GM12878 (cell line): ENCODE results near the gene SSU72. TPM values are rescaled to one million over a fixed set of nuclear protein-coding genes. Genes with fewer than 3 reads are reported as not detected.
"Not testable (repeated sequence)": the region's sequence is repeated elsewhere in the genome, so short reads cannot be mapped to it uniquely, and the experiment has no call there.

Source experiments
- ATAC-seq: fragments of 200-7000 bp; cut with Tn5 transposase; 3 replicates; pipeline ENCODE4 v1.9.1; 2020; ENCODE audit warnings: mild to moderate bottlenecking, moderate library complexity
- BruUV-seq: library from RNA; stranded (reverse); fragments of 400-500 nt; replicated peaks from 2 replicates; lab custom pipeline; 2021; lab: Mats Ljungman, UMichigan
- CTCF ChIA-PET: fragments of 300-600 bp; sonication (Branson Sonifier 250); formaldehyde crosslinking; extraction: SDS; loops from one replicate; lab custom pipeline; 2021; ENCODE audit warnings: inconsistent platforms; lab: Yijun Ruan, JAX
- POLR2A ChIA-PET: fragments of 350-600 bp; formaldehyde crosslinking; extraction: SDS; loops from one replicate; lab custom pipeline; 2021; ENCODE audit warnings: inconsistent platforms; lab: Charles Lee
- RAD21 ChIA-PET: fragments of 300-600 bp; sonication (Branson Sonifier 250); formaldehyde crosslinking; loops from one replicate; lab custom pipeline; 2023; ENCODE audit warnings: antibody characterized with exemption; ENCODE audit not compliant: unreplicated experiment; lab: Charles Lee
- SMC1A ChIA-PET: fragments of 300-600 bp; sonication (Branson Sonifier 250); formaldehyde crosslinking; loops from one replicate; lab custom pipeline; 2023; ENCODE audit not compliant: unreplicated experiment, uncharacterized antibody; lab: Charles Lee
- DNase-seq: peaks from one replicate; pipeline ENCODE4 v3.0.0-alpha.2; 2011; ENCODE audit warnings: low read depth, low spot score
- FAIRE-seq: peaks from 3 replicates; lab custom pipeline; 2011; peaks lifted over from hg19 to GRCh38; lab: Jason Lieb, UNC
- H2AFZ ChIP-seq: 2 replicates; pipeline ENCODE4 v1.6.0; 2011; ENCODE audit warnings: low read depth, low read length, control low read depth; ENCODE audit not compliant: control insufficient read depth
- H3K27ac ChIP-seq: 2 replicates; pipeline ENCODE4 v1.5.1; 2011; ENCODE audit warnings: control low read depth; ENCODE audit not compliant: control insufficient read depth, insufficient read depth
- H3K27me3 ChIP-seq, 2 experiments: replicated peaks in 1 of 2; 2 replicates each; pipeline versions ENCODE4 v1.6.0 to v1.6.1; 2011; ENCODE audit warnings: low read length in 1 of 2; ENCODE audit not compliant: control insufficient read depth in 2 of 2, insufficient read depth in 2 of 2
- H3K36me3 ChIP-seq, 2 experiments: 2 replicates each; pipeline ENCODE4 v1.5.1; 2011; ENCODE audit warnings: low read length in 1 of 2; ENCODE audit not compliant: control insufficient read depth in 2 of 2, insufficient read depth in 2 of 2
- H3K4me1 ChIP-seq: 2 replicates; pipeline ENCODE4 v1.6.1; 2011; ENCODE audit warnings: mild to moderate bottlenecking, low read length, moderate library complexity, mixed read lengths; ENCODE audit not compliant: control insufficient read depth, insufficient read depth
- H3K4me2 ChIP-seq: 2 replicates; pipeline ENCODE4 v1.6.0; 2011; ENCODE audit warnings: control low read depth; ENCODE audit not compliant: control insufficient read depth, insufficient read depth
- H3K4me3 ChIP-seq: fragments of 200-600 bp; sonication (generic); 2 replicates; pipeline ENCODE4 v1.5.1; 2016
- H3K79me2 ChIP-seq: 2 replicates; pipeline ENCODE4 v1.6.0; 2011; ENCODE audit warnings: low read length; ENCODE audit not compliant: control insufficient read depth, insufficient read depth
- H3K9ac ChIP-seq: 2 replicates; pipeline ENCODE4 v1.8.0; 2011; ENCODE audit warnings: low read length, control low read depth, mixed read lengths; ENCODE audit not compliant: control insufficient read depth, insufficient read depth
- H3K9me3 ChIP-seq: replicated peaks from 3 replicates; pipeline ENCODE4 v1.5.1; 2011; ENCODE audit warnings: mild to moderate bottlenecking, low read length; ENCODE audit not compliant: control insufficient read depth, insufficient read depth
- H4K20me1 ChIP-seq: 2 replicates; pipeline ENCODE4 v1.6.0; 2011; ENCODE audit not compliant: control insufficient read depth, insufficient read depth
- ATF3 ChIP-seq: IDR thresholded peaks from 2 replicates; pipeline ENCODE4 v1.6.1; 2011; ENCODE audit warnings: low read depth, mild to moderate bottlenecking, low read length, moderate library complexity, borderline replicate concordance; ENCODE audit errors: extremely low read depth
- BCL11A ChIP-seq: IDR thresholded peaks from 2 replicates; pipeline ENCODE4 v1.6.1; 2011; ENCODE audit warnings: low read depth, low read length
- IKZF1 ChIP-seq: fragments of 450-650 bp; conservative IDR thresholded peaks from 2 replicates; pipeline ENCODE4 v1.6.1; 2017; ENCODE audit warnings: antibody characterized with exemption, mild to moderate bottlenecking
- WGBS: methylation state at CpG from one replicate; pipeline ENCODE4 v1.1.6; 2016; ENCODE audit warnings: low lambda C conversion rate; ENCODE audit not compliant: insufficient replicate concordance, insufficient coverage; ENCODE audit errors: missing lambda C conversion rate; 5-methylcytosine and 5-hydroxymethylcytosine counted together
- in situ Hi-C: fragments of 300-500 bp; cut with MboI; formaldehyde crosslinking; loops from 9 replicates; pipeline ENCODE4 v1.14.3; 2018; ENCODE audit warnings: mixed read lengths
- intact Hi-C: fragments of 100-400 bp; cut with micrococcal nuclease; formaldehyde crosslinking; loops from one replicate; pipeline ENCODE4 v1.14.2; 2022; ENCODE audit not compliant: unreplicated experiment
- polyA plus RNA-seq, 11 experiments: library from polyadenylated mRNA; depleted of rRNA in 4 of 11; unstranded in 6 of 11; stranded (reverse) in 5 of 11; fragments of >200 nt; fragmentation: Nextera tagmentation in 4 of 11; fragmentation: Illumina TruSeq in 1 of 11; extraction: Ambion mirVana in 4 of 11; extraction: Trizol in 1 of 11; gene quantifications; 1 replicate in 1 of 11; 2 replicates in 10 of 11; pipeline versions ENCODE4 v1.2.1 to v1.2.3, GENCODE V29; 2011 to 2016; ENCODE audit warnings: inconsistent platforms in 2 of 11, missing spikeins in 2 of 11, low read depth in 1 of 11
- total RNA-seq, 4 experiments: library from RNA; depleted of rRNA in 3 of 4; stranded (reverse); fragments of >200 nt in 3 of 4; fragmentation: Illumina TruSeq in 1 of 4; extraction: Trizol in 1 of 4; gene quantifications; 2 replicates each; pipeline versions ENCODE4 v1.2.1 to v1.2.3, GENCODE V29; 2013 to 2021
- TF ChIP-seq, protein P1 (sequence below): fragments of 450-650 bp; IDR thresholded peaks from 2 replicates; pipeline ENCODE4 v1.6.1; 2016; ENCODE audit warnings: mild to moderate bottlenecking, moderate library complexity, borderline replicate concordance

SSU72 gene
- total and polyA plus RNA-seq, 10 of the 15 experiments (the other 5 are each of a cell fraction or from before 2014, with no cell fraction given) = 28.6 to 172 (median 67.7) TPM

DNA sequence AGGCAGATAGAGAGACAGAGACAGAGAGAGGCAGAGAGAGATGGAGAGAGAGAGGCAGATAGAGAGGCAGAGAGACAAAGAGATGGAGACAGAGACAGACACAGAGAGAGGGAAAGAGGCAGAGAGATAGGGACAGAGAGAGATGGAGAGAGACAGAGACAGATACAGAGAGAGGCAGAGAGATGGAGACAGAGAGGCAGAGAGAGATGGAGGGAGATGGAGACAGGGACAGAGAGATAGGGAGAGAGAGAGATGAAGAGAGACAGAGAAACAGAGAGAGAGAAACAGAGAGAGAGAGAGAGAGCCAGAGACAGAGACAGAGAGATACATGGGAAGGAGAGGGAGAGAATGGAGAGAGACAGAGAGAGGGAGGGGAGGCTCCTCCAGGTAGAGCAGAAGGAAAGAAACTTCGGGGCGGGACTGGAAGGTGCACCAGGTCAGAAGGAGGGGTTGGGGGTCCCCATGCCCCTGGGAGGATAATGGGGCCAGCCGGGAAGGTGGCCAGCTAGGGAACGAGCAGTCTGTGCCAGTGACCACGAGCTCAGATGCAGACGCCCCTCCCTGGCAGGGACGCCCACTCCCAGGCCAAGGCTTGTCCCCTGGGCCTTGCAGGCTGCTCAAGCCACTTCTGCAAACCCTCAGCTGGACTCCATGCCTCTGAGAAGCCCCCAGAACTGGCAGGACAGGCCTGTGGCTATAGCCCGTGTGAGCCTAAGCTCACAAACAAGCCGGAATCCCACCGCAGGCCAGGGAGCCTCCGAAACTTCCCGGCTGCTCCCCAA, 22.0 kb upstream of the SSU72 start:
- intact Hi-C loops (no loop called here), in situ Hi-C loops (no loop called here)
- BruUV-seq = no TSS peak
- DNase-seq (no peak), FAIRE-seq (no peak), ATAC-seq (peak; percentile 25)
- H3K27me3 ChIP-seq = peaks cover 0 to 2% of the 10 kb centered on the region in 2 experiments; a peak in 2 of 4 replicates
- no peaks in the 10 kb centered on the region for H3K36me3 ChIP-seq
- POLR2A ChIA-PET = no interaction called here
- no peaks in the 10 kb centered on the region for H4K20me1 ChIP-seq
- SMC1A ChIA-PET = interaction anchor here (0.7 kb wide), 1 partner anchor 19 kb away, joined by 3 read pairs; no protein-coding TSS in a partner anchor
- no peak overlapping the region for H3K4me2 ChIP-seq
- H3K9ac ChIP-seq = no peak overlapping the region
- WGBS = 17% methylated on average over 11 of the region's 12 CpGs
- H2AFZ ChIP-seq = no peak overlapping the region
- H3K27ac ChIP-seq = no peak overlapping the region
- H3K4me3 ChIP-seq = no peak overlapping the region
- no peaks in the 10 kb centered on the region for H3K9me3 ChIP-seq
- H3K79me2 ChIP-seq = no peaks in the 10 kb centered on the region
- no peak for TF ChIP-seq ATF3
- TF ChIP-seq, protein P1, sequence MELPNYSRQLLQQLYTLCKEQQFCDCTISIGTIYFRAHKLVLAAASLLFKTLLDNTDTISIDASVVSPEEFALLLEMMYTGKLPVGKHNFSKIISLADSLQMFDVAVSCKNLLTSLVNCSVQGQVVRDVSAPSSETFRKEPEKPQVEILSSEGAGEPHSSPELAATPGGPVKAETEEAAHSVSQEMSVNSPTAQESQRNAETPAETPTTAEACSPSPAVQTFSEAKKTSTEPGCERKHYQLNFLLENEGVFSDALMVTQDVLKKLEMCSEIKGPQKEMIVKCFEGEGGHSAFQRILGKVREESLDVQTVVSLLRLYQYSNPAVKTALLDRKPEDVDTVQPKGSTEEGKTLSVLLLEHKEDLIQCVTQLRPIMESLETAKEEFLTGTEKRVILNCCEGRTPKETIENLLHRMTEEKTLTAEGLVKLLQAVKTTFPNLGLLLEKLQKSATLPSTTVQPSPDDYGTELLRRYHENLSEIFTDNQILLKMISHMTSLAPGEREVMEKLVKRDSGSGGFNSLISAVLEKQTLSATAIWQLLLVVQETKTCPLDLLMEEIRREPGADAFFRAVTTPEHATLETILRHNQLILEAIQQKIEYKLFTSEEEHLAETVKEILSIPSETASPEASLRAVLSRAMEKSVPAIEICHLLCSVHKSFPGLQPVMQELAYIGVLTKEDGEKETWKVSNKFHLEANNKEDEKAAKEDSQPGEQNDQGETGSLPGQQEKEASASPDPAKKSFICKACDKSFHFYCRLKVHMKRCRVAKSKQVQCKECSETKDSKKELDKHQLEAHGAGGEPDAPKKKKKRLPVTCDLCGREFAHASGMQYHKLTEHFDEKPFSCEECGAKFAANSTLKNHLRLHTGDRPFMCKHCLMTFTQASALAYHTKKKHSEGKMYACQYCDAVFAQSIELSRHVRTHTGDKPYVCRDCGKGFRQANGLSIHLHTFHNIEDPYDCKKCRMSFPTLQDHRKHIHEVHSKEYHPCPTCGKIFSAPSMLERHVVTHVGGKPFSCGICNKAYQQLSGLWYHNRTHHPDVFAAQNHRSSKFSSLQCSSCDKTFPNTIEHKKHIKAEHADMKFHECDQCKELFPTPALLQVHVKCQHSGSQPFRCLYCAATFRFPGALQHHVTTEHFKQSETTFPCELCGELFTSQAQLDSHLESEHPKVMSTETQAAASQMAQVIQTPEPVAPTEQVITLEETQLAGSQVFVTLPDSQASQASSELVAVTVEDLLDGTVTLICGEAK = no peak
- no peak for TF ChIP-seq BCL11A
- TF ChIP-seq IKZF1 = 0 out of 2 replicates have a peak, but pooled peaks have one; percentile 41
- RAD21 ChIA-PET = no interaction called here
- CTCF ChIA-PET = no interaction called here
- H3K4me1 ChIP-seq = peaks cover 18% of the 10 kb centered on the region

DNA sequence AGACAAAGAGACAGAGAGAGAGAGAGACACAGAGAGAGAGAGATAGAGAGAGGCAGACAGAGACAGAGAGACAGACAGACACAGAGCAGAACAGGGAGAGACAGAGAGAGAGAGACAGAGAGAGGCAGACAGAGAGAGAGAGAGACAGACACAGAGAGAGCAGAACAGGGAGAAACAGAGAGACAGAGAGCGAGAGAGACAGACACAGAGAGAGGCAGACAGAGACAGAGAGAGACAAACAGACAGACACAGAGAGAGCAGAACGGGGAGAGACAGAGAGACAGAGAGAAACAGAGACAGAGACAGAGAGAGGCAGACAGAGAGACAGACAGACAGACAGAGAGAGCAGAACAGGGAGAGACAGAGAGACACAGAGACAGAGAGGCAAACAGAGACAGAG, 20.7 kb upstream of the SSU72 start:
- RAD21 ChIA-PET, POLR2A ChIA-PET, H3K27me3 ChIP-seq, H3K36me3 ChIP-seq, H4K20me1 ChIP-seq, BruUV-seq, H2AFZ ChIP-seq, FAIRE-seq, intact Hi-C loops, ATAC-seq, H3K9me3 ChIP-seq, H3K9ac ChIP-seq, CTCF ChIA-PET, H3K4me3 ChIP-seq, SMC1A ChIA-PET, H3K4me2 ChIP-seq, H3K79me2 ChIP-seq, H3K27ac ChIP-seq, in situ Hi-C loops, DNase-seq: not testable (repeated sequence)
- H3K4me1 ChIP-seq = peaks cover 13% of the 10 kb centered on the region
- 31% methylated on average over 2 of the region's 2 CpGs for WGBS
